H9 (cell line): ENCODE data around the gene TMED5. TPM values are rescaled to one million over a fixed set of nuclear protein-coding genes. Genes with fewer than 3 reads are reported as not detected.

ENCODE experiments used
- DNase-seq: peaks from one replicate; pipeline ENCODE4 v3.0.0-alpha.2; 2017
- H2AFZ ChIP-seq: one replicate; pipeline ENCODE4 v1.6.1; 2013; ENCODE audit warnings: mild to moderate bottlenecking, low read length, control low read depth, moderate library complexity
- H2AK5ac ChIP-seq: 2 replicates; pipeline ENCODE4 v1.6.1; 2013; ENCODE audit warnings: low read length, control low read depth, mixed read lengths; ENCODE audit not compliant: insufficient read length
- H2BK120ac ChIP-seq: one replicate; pipeline ENCODE4 v1.6.1; 2013; ENCODE audit warnings: low read depth, mild to moderate bottlenecking, low read length, control low read depth, inconsistent platforms; ENCODE audit not compliant: poor library complexity, severe bottlenecking
- H2BK12ac ChIP-seq: 2 replicates; pipeline ENCODE4 v1.6.1; 2013; ENCODE audit warnings: low read length, control low read depth, mixed read lengths, low read depth; ENCODE audit not compliant: insufficient read length
- H2BK15ac ChIP-seq: 2 replicates; pipeline ENCODE4 v1.6.1; 2013; ENCODE audit warnings: low read depth, low read length, control low read depth
- H2BK20ac ChIP-seq: one replicate; pipeline ENCODE4 v1.6.1; 2013; ENCODE audit warnings: low read depth, mild to moderate bottlenecking, low read length, control low read depth, inconsistent platforms; ENCODE audit not compliant: poor library complexity, severe bottlenecking
- H2BK5ac ChIP-seq: 2 replicates; pipeline ENCODE4 v1.6.1; 2013; ENCODE audit warnings: low read length, control low read depth, mixed read lengths; ENCODE audit not compliant: insufficient read length
- H3K14ac ChIP-seq: 2 replicates; pipeline ENCODE4 v1.6.1; 2013; ENCODE audit warnings: low read length, control low read depth; ENCODE audit not compliant: insufficient read depth
- H3K18ac ChIP-seq: 2 replicates; pipeline ENCODE4 v1.6.1; 2013; ENCODE audit warnings: low read depth, mild to moderate bottlenecking, mixed read lengths, low read length, control low read depth; ENCODE audit not compliant: insufficient read length
- H3K23ac ChIP-seq: 2 replicates; pipeline ENCODE4 v1.6.1; 2013; ENCODE audit warnings: low read length, control low read depth, mixed read lengths, low read depth; ENCODE audit not compliant: insufficient read length
- H3K23me2 ChIP-seq: 2 replicates; pipeline ENCODE4 v1.6.1; 2013; ENCODE audit warnings: low read depth, mild to moderate bottlenecking, mixed read lengths, low read length, control low read depth; ENCODE audit not compliant: insufficient read length, poor library complexity, severe bottlenecking
- H3K27ac ChIP-seq: 2 replicates; pipeline ENCODE4 v1.5.1; 2013; ENCODE audit warnings: low read length, control low read depth, mixed read lengths, low read depth; ENCODE audit not compliant: insufficient read length
- H3K27me3 ChIP-seq: 2 replicates; pipeline ENCODE4 v1.6.1; 2013; ENCODE audit warnings: low read length, control low read depth, inconsistent platforms; ENCODE audit not compliant: insufficient read depth
- H3K4ac ChIP-seq: 2 replicates; pipeline ENCODE4 v1.6.1; 2013; ENCODE audit warnings: low read depth, mild to moderate bottlenecking, control low read depth, inconsistent platforms, low read length, moderate library complexity
- H3K4me1 ChIP-seq: 2 replicates; pipeline ENCODE4 v1.6.1; 2013; ENCODE audit warnings: low read length, control low read depth, inconsistent platforms; ENCODE audit not compliant: insufficient read depth
- H3K4me2 ChIP-seq: 2 replicates; pipeline ENCODE4 v1.6.1; 2013; ENCODE audit warnings: low read length, control low read depth, mixed read lengths; ENCODE audit not compliant: insufficient read length, insufficient read depth
- H3K56ac ChIP-seq: 2 replicates; pipeline ENCODE4 v1.6.1; 2013; ENCODE audit warnings: low read depth, mild to moderate bottlenecking, mixed read lengths, low read length, control low read depth; ENCODE audit not compliant: insufficient read length
- H3K79me1 ChIP-seq: 2 replicates; pipeline ENCODE4 v1.6.1; 2013; ENCODE audit warnings: low read depth, mild to moderate bottlenecking, moderate library complexity, low read length, control low read depth, inconsistent platforms; ENCODE audit not compliant: insufficient read depth, poor library complexity, severe bottlenecking
- H3K79me2 ChIP-seq: 2 replicates; pipeline ENCODE4 v1.6.1; 2013; ENCODE audit warnings: low read length, control low read depth, inconsistent platforms; ENCODE audit not compliant: insufficient read depth
- H3K9ac ChIP-seq: 2 replicates; pipeline ENCODE4 v1.6.1; 2013; ENCODE audit warnings: low read length, control low read depth, mixed read lengths; ENCODE audit not compliant: insufficient read length; ENCODE audit errors: extremely low read depth
- H3K9me3 ChIP-seq: one replicate; pipeline ENCODE4 v1.6.1; 2013; ENCODE audit warnings: low read depth, low read length, inconsistent platforms; ENCODE audit not compliant: control insufficient read depth
- H3T11ph ChIP-seq: one replicate; pipeline ENCODE4 v1.6.1; 2013; ENCODE audit warnings: mild to moderate bottlenecking, low read length, control low read depth, inconsistent platforms
- H4K20me1 ChIP-seq: one replicate; pipeline ENCODE4 v1.6.1; 2013; ENCODE audit not compliant: control insufficient read depth, insufficient read length, insufficient read depth
- H4K5ac ChIP-seq: 2 replicates; pipeline ENCODE4 v1.6.1; 2013; ENCODE audit warnings: low read depth, mild to moderate bottlenecking, mixed read lengths, low read length, control low read depth; ENCODE audit not compliant: insufficient read length
- H4K8ac ChIP-seq: replicated peaks from 2 replicates; pipeline ENCODE4 v1.6.1; 2013; ENCODE audit warnings: low read length, control low read depth, mixed read lengths, low read depth; ENCODE audit not compliant: insufficient read length
- H4K91ac ChIP-seq: 2 replicates; pipeline ENCODE4 v1.6.1; 2013; ENCODE audit warnings: low read depth, mild to moderate bottlenecking, moderate library complexity, mixed read lengths, low read length, control low read depth; ENCODE audit not compliant: insufficient read length
- H3K27ac Mint-ChIP-seq, 3 experiments: 2 replicates in 2 of 3; 3 replicates in 1 of 3; pipeline ENCODE4 v1.8.0; 2020 to 2021; ENCODE audit warnings: mixed read lengths in 3 of 3, mild to moderate bottlenecking in 1 of 3, moderate library complexity in 1 of 3
- H3K27me3 Mint-ChIP-seq: 2 replicates; pipeline ENCODE4 v1.8.0; 2021; ENCODE audit warnings: low read depth, mild to moderate bottlenecking, moderate library complexity, mixed read lengths
- H3K36me3 Mint-ChIP-seq, 3 experiments: 2 replicates in 2 of 3; 3 replicates in 1 of 3; pipeline ENCODE4 v1.8.0; 2020 to 2021; ENCODE audit warnings: low read depth in 3 of 3, mixed read lengths in 3 of 3; ENCODE audit not compliant: insufficient read depth in 1 of 3
- H3K4me1 Mint-ChIP-seq, 2 experiments: 2 replicates each; pipeline ENCODE4 v1.8.0; 2020; ENCODE audit warnings: mixed read lengths in 2 of 2
- H3K4me3 Mint-ChIP-seq, 2 experiments: 2 replicates in 1 of 2; 3 replicates in 1 of 2; pipeline ENCODE4 v1.8.0; 2020 to 2021; ENCODE audit warnings: mild to moderate bottlenecking in 2 of 2, mixed read lengths in 2 of 2, moderate library complexity in 1 of 2
- H3K9me3 Mint-ChIP-seq, 2 experiments: 2 replicates in 1 of 2; 3 replicates in 1 of 2; pipeline ENCODE4 v1.8.0; 2020; ENCODE audit warnings: mild to moderate bottlenecking in 2 of 2, mixed read lengths in 2 of 2, moderate library complexity in 1 of 2
- WGBS: extraction: QIAGEN DNeasy Blood & Tissue Kit; methylation state at CpG from one replicate; pipeline ENCODE4 v1.1.7; 2013; ENCODE audit warnings: missing lambda C conversion rate, low lambda C conversion rate, mixed read lengths; ENCODE audit not compliant: insufficient read length; ENCODE audit errors: extremely low coverage; 5-methylcytosine and 5-hydroxymethylcytosine counted together
- total RNA-seq: library from RNA; stranded (reverse); gene quantifications from 2 replicates; pipeline ENCODE4 v1.2.1, GENCODE V29; 2021
- TF ChIP-seq, protein P1 (sequence below): fragments of 200-600 bp; sonication (generic); conservative IDR thresholded peaks from 3 replicates; pipeline ENCODE4 v1.8.0; 2021; ENCODE audit warnings: antibody characterized with exemption, mild to moderate bottlenecking

The TMED5 gene
- total RNA-seq, 1 experiment from 2014 or later: 35.0 TPM

DNA sequence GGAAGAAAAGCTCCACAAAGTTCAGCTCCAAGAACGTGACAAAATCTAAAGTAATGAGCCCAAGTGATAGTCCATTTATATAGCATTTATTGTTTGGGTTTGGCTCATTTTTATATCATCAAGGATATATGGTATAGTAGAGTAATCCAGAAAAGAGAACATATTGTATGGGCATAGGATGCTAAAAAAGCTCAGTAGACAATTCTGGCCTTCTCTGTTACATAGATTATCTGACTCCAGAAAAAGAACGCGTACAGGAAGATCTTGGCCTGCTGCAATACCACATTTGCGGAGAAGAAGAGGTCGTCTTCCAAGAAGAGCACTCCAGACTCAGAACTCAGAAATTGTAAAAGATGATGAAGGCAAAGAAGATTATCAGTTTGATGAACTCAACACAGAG is 43.8 kb downstream of the TMED5 start:
- Mint-ChIP-seq H3K36me3 (peaks cover 23 to 65% (median 61%) of the 10 kb centered on the region in 3 experiments; a peak in 6 of 7 replicates), H3K27ac (peak overlapping the region in 1 of 3 experiments; percentile 11; a peak in 1 of 7 replicates), H3K4me3 (no peak overlapping the region), H3K4me1 (no peaks in the 10 kb centered on the region), H3K9me3 (no peaks in the 10 kb centered on the region), H3K27me3 (no peaks in the 10 kb centered on the region)
- H2BK5ac ChIP-seq: no peak overlapping the region
- H3K27me3 ChIP-seq: no peaks in the 10 kb centered on the region
- no peak overlapping the region for H3K4ac ChIP-seq
- peaks cover 2% of the 10 kb centered on the region for H3K79me1 ChIP-seq
- no peaks in the 10 kb centered on the region for H3K79me2 ChIP-seq
- H3K27ac ChIP-seq: no peak overlapping the region
- no peak overlapping the region for H2BK120ac ChIP-seq
- no peak overlapping the region for H3K14ac ChIP-seq
- H3K23ac ChIP-seq: no peak overlapping the region
- no peak overlapping the region for H3K56ac ChIP-seq
- no peak overlapping the region for H3K4me2 ChIP-seq
- no peak overlapping the region for H4K8ac ChIP-seq
- no peaks in the 10 kb centered on the region for H3K23me2 ChIP-seq
- H2BK20ac ChIP-seq: no peak overlapping the region
- H4K20me1 ChIP-seq: no peaks in the 10 kb centered on the region
- H3K4me1 ChIP-seq: no peaks in the 10 kb centered on the region
- H3K9ac ChIP-seq: no peak overlapping the region
- no peak overlapping the region for H2AFZ ChIP-seq
- H2BK12ac ChIP-seq: no peak overlapping the region
- DNase-seq: no peak
- H4K5ac ChIP-seq: no peak overlapping the region
- no peak overlapping the region for H3K18ac ChIP-seq
- H3T11ph ChIP-seq: no peak overlapping the region
- no CpG with 5 or more reads among the region's 5 CpGs for WGBS
- TF ChIP-seq, protein P1, sequence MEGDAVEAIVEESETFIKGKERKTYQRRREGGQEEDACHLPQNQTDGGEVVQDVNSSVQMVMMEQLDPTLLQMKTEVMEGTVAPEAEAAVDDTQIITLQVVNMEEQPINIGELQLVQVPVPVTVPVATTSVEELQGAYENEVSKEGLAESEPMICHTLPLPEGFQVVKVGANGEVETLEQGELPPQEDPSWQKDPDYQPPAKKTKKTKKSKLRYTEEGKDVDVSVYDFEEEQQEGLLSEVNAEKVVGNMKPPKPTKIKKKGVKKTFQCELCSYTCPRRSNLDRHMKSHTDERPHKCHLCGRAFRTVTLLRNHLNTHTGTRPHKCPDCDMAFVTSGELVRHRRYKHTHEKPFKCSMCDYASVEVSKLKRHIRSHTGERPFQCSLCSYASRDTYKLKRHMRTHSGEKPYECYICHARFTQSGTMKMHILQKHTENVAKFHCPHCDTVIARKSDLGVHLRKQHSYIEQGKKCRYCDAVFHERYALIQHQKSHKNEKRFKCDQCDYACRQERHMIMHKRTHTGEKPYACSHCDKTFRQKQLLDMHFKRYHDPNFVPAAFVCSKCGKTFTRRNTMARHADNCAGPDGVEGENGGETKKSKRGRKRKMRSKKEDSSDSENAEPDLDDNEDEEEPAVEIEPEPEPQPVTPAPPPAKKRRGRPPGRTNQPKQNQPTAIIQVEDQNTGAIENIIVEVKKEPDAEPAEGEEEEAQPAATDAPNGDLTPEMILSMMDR: no peak
- H4K91ac ChIP-seq: no peak overlapping the region
- no peak overlapping the region for H2BK15ac ChIP-seq
- H2AK5ac ChIP-seq: no peak overlapping the region
- H3K9me3 ChIP-seq: no peaks in the 10 kb centered on the region
